ENCODE data around the gene KLHL30.

KLHL30 gene

GRCh38 chr2:238187618-238188548, 49.4 kb downstream of the KLHL30 start:
- DNase-seq, result no peak

GRCh38 chr2:238190445-238190844, 52.0 kb downstream of the KLHL30 start:
- DNase-seq, result no peak
